ENCODE measurements around the gene SH3BP1.
"Not testable (repeated sequence)": the region's sequence is repeated elsewhere in the genome, so short reads cannot be mapped to it uniquely, and the experiment has no call there.

The SH3BP1 gene, protein sequence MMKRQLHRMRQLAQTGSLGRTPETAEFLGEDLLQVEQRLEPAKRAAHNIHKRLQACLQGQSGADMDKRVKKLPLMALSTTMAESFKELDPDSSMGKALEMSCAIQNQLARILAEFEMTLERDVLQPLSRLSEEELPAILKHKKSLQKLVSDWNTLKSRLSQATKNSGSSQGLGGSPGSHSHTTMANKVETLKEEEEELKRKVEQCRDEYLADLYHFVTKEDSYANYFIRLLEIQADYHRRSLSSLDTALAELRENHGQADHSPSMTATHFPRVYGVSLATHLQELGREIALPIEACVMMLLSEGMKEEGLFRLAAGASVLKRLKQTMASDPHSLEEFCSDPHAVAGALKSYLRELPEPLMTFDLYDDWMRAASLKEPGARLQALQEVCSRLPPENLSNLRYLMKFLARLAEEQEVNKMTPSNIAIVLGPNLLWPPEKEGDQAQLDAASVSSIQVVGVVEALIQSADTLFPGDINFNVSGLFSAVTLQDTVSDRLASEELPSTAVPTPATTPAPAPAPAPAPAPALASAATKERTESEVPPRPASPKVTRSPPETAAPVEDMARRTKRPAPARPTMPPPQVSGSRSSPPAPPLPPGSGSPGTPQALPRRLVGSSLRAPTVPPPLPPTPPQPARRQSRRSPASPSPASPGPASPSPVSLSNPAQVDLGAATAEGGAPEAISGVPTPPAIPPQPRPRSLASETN

GRCh38 chr22:37639070-37639760 is at the start of gene SH3BP1:
SH3BP1 (plus strand) TSS chr22:37639669; CDS start chr22:37639788, 119 bp downstream.
- peak; percentile 71 for DNase-seq (ENCODE audit: low spot score)

- not testable (repeated sequence) for DNase-seq (ENCODE audit: low spot score)
These were observed 48.4 kb upstream of the SH3BP1 start for GRCh38 chr22:37591081-37591480.

DNA sequence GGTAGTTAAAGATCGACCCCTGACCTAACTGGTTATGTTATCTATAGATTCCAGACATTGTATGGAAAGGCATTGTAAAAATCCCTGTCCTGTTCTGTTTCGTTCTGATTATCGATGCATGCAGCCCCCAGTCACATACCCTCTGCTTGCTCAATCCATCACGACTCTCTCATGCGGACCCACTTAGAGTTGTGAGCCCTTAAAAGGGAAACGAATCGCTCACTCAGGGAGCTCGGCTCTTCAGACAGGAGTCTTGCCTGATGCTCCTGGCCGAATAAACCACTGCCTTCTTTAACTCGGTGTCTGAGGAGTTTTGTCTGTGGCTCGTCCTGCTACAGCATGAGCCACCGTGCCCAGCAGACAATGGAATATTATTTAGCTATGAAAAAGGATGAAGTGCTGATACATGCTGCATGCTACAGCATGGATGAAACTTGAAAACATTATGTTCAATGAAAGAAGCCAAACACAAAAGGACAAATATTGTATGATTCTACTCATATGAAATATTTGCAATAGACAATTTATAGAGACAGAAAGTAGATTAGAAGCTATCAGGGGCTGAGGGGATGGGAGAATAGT is 47.6 kb upstream of the SH3BP1 start:
- no peak for DNase-seq (ENCODE audit: low spot score)

DNA sequence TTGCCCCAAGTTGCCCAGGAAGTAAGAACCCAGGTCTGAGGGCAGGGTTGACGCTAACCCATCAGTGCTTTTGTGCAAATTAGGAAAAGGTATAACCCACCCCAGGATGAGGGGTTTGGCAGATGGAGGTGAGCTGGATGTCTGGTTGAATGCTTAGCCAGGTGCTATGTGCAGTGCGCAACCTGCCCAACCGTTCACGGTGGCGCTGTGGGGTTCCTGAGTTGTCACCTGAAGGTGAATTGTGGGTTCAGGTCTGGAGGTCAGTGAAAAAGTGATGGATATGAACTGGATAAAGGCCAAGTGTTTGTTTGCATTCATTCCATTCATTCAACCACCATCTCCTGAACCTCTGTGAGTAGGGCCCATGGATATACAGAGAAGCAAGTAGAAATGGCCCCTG is 45.2 kb upstream of the SH3BP1 start:
- no peak for DNase-seq (ENCODE audit: low spot score)

- no peak for DNase-seq (ENCODE audit: low spot score)
These were observed 40.3 kb upstream of the SH3BP1 start for GRCh38 chr22:37599153-37599552.

DNA sequence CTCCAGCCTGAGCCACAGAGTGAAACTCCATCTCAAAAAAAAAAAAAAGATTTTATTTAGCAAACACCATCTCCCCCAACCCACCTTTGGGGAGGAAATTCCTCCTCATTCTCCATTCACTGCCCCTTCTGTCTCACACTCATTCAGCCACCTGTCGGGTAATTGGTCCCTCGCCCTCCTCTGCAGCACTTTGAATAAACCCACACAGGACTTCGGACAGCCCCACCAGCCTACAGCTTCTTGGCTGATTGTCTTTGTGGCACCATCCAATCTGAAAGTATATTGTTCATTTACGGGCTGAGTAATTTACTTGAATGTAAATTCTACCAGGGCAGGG is 38.3 kb upstream of the SH3BP1 start:
- DNase-seq (ENCODE audit: low spot score), result no peak

DNA sequence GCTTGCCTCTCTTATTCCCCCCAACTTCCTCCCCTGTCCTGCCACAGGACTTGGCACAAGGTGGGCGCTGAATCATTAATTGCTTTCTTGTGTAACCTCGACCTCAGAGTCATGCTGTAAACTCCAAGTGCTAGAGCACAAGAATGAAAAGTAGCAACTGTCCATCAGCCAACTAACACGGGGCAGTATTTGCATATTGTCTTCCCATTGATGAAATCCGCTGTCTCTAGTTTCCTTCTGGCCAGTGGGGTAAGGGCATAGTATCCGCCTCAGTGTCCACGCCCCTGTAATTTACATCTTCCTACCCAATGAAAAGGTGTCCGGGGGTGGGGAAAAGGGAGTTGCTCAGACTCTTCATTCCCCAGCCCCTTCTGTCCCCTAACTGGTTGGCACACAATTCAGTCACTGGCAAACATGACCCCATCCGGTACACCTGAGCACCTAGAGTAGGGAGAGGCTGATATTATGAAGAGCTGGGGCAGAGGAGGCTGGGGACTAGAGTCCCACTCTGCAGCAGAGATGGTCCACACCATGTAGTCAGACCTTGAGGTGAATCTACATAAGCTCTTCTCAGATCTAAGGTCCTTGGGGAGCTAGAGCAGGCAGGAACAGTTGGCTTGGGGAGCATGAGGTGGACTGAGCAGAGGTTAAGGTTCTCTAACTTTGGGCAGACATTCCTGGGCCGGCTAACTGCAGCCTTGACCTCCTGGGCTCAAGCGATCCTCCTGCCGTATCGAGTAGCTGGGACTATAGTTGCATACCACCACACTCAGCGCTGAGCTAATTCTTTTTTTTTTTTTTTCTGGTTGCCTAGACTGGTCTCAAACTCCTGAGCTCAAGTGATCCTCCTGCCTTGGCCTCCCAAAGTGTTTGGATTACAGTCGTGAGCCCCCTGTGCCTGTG is 37.7 kb upstream of the SH3BP1 start:
- DNase-seq (ENCODE audit: low spot score), result peak; percentile 46

GRCh38 chr22:37602546-37603277 is 36.8 kb upstream of the SH3BP1 start:
- DNase-seq (ENCODE audit: low spot score), result not testable (repeated sequence)

- no peak for DNase-seq (ENCODE audit: low spot score)
These were observed 35.4 kb upstream of the SH3BP1 start for GRCh38 chr22:37604074-37604473.

GRCh38 chr22:37604875-37605274 is 34.6 kb upstream of the SH3BP1 start:
- DNase-seq (ENCODE audit: low spot score), result no peak

DNA sequence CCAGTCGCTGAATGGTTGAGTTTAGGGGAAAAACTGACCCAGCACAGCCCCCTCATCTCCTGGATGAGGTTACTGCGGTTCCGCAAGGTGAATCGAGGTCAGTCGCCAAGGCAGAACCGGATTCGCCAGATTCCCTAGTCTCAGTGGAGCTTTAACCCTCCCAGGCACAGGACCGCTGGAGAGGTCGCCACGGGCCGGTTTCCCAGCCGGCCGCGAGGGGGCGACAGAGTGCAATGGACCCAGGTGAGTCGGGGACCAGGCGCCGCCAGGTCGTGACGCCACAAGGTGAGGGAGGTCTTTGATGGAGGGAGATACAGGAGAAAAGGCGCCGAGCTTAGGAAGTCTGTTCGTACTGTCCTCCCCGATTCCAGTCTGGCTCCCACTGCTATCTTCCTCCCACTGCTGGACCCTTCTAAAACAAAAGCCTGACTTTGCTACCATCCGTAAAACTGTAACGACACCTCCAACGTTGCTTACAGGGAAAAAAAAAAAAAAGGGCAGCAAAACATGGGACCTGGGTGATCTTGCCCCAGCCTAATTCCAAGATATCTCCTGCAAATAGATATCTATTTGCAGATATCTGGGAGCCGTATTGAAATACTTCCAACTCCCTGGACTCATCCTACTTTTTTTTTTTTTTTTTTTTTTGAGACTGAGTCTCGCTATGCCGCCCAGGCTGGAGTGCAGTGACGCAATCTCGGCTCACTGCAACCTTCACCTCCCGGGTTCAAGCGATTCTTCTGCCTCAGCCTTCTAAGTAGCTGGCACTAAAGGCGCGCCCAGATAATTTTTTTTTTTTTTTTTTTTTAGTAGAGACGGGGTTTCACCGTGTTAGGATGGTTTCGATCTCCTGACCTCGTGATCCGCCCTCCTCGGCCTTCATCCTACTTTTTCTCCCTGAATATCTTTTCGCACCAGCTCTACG is 32.2 kb upstream of the SH3BP1 start:
- peak; percentile 83 for DNase-seq (ENCODE audit: low spot score)

- DNase-seq (ENCODE audit: low spot score), result no peak
These were observed 31.5 kb upstream of the SH3BP1 start for GRCh38 chr22:37607935-37608476.

DNA sequence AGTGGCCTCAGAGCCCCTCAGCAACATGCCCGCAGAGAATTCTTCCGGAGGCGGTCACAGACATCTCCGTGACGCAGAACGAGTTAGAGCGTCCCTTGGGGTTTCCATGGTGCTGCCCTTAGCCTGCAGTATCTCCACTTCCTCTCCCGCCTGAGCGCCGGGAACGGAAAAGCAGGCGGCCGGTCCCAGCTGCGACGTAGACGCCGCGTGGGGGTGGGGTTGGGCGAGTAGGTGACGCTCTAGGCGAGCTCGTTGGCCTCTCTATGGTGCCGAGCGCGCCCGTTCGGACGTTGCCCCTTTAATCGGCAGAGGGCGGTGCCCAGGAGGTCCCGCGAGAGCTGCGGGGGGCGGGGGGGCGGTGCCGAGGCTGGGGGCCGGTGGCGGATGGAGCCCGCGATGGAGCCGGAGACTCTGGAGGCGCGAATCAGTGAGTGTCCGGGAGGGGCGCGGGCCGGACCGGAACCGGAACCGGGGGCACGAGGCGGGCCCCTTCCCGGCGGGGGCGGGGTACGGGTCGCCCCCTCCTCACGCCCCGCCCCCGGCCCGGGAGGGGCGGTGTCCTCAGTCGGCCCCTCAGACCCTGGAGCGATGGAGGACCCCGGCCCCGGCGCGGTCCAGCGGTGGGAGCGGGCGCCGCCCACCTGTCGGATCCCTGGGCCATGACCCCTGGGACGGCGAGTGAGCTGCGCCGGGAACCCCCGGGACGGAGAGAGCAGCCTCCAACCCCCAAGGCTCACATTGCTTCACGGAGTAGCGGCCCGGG is 30.8 kb upstream of the SH3BP1 start, which contains the start of gene GGA1:
GGA1 (plus strand) TSS at position 358 of the 763 bp plus-strand sequence; CDS start at position 385, 27 bp downstream.
- DNase-seq (ENCODE audit: low spot score), result peak; percentile 98

DNA sequence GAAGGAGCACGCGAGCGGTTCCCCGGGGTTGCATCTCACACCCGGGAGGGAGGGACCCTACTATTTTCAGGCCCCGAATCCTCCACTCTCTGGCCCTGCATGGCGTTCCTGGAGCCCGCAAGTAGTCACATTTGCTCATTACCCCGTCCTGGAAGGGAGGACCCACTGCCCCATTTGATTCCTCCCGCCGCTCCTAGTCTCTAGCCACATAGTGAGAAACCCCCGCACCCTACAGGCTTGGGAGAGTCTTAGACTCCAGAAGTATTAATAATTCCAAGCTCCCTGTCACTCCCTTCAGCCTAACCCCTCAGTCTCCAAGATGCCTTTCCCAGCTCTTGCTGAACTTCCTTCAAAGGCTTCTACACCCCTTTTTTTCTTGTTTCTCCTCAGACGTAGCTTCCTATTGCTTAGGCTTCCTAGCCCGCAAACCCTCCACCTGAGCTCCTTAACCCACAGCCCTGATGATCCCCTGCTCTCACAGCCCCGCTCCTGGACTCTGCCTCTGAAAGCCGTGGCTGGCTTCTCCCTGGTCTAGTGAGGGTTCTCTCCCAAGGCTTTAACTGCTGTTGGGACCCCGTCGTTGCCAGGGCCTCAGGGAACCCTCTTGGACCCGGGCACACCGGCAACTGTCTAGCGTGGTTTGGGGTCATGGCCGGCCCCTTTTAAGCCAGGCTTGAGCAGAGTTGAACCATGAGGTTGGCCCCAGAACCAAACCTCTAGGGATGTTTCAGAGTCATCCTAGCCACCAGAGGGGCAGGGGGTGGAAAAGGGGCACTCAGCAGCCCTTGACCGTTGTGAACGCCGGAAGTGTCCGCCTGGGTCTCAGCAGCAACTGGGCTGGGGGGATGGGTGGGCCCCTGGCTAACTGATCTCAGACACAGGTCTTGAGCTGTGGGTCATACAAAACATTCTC is 30.0 kb upstream of the SH3BP1 start:
- DNase-seq (ENCODE audit: low spot score), result peak; percentile 54

- not testable (repeated sequence) for DNase-seq (ENCODE audit: low spot score)
These were observed 29.4 kb upstream of the SH3BP1 start for GRCh38 chr22:37610153-37610475.

- no peak for DNase-seq (ENCODE audit: low spot score)
These were observed 28.9 kb upstream of the SH3BP1 start for GRCh38 chr22:37610480-37611129.

DNA sequence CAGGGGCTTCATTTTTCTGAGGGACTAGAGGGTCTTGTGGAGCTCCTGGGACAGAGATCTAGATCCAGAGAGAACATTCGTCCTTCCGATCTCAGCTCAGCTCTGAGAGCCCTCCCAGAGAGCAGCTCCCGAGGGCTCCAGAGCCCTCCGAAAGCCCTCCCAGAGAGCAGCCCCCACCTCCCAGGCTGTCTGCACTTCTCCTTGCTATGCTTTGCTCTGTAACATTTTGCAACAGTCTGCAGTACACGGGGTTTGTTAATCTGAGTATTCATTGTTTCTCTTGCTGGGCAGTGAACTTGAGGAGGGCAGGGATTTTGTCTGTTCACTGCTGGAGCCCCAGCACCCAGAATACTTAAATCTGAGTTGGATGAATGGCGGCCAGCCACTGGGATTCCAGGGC is 28.3 kb upstream of the SH3BP1 start:
- no peak for DNase-seq (ENCODE audit: low spot score)
